NCI-H2171 (cell line): ENCODE results near the gene HSPG2.
A peak's percentile ranks its signal among the peaks of the same experiment; 100 is the strongest.
"Not testable (repeated sequence)": the region's sequence is repeated elsewhere in the genome, so short reads cannot be mapped to it uniquely, and the experiment has no call there.

Source experiments
- DNase-seq: peaks from one replicate; lab custom pipeline; 2025; lab: John Stamatoyannopoulos, UW

HSPG2 gene

DNA sequence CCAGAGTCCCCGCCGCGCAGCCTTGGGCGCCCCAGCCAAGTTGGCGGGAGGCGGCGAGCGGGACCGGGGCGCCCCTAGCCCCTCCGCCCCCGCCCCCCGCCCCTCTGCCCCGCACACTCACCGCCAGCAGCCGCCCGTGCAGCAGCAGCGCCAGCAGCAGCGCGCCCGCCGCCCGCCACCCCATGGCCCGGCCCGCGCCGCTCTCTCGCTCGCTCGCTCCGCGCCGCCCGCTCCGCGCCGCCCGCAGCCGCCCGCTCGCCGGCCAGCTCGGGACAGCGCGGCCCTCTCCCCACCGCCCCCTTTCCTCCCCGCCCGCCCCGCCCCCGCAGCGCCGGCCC lies at the start of gene HSPG2:
TSS of gene HSPG2 (minus strand) at position 277 of the 338 bp plus-strand sequence. CDS start at position 184, 93 bp downstream.
- no peak for DNase-seq

DNA sequence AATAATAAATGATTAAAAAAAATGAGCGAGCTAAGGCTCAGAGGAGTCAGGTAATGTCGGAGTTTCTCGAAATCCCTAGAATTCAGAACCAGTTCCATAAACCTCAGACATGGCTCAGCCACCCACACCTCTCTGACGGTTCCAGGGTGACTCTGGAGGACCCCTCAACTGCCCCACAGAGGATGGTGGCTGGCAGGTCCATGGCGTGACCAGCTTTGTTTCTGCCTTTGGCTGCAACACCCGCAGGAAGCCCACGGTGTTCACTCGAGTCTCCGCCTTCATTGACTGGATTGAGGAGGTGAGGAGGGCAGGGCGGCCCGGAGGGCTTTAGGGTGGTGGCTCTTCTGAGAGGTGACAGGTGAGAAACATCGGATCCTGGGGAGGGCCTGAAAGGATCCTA lies 49.3 kb upstream of the HSPG2 start:
- not testable (repeated sequence) for DNase-seq

DNA sequence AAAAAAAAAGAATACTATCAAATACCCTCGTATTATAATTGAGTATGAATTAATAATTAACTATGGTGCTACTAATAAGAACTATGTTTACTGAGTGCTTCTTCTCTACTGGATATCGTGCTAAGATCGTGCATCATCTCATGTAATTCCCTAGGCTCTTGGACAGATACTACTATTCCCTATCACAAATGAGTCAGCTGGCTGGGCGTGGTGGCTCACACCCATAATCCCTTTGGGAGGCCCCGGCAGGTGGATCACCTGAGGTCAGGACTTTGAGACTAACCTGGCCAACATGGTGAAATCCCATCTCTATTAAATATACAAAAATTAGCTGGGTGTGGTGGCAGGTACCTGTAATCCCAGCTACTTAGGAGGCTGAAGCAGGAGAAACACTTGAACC lies 48.8 kb upstream of the HSPG2 start:
- not testable (repeated sequence) for DNase-seq

DNA sequence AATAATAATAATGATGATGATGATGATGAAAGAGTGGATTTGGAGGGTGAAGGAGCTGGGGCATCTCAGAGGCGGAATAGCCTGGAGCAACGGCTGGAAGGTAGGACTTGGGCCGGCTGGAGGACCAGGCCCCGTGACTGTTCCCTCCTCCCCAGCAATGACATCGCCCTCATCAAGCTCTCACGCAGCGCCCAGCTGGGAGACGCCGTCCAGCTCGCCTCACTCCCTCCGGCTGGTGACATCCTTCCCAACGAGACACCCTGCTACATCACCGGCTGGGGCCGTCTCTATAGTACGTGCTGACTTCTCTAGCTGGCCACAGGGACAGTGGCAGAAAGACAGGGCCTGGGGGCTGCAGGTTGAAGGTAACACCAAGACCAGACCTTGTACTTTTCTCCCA lies 46.4 kb upstream of the HSPG2 start:
- not testable (repeated sequence) for DNase-seq

DNA sequence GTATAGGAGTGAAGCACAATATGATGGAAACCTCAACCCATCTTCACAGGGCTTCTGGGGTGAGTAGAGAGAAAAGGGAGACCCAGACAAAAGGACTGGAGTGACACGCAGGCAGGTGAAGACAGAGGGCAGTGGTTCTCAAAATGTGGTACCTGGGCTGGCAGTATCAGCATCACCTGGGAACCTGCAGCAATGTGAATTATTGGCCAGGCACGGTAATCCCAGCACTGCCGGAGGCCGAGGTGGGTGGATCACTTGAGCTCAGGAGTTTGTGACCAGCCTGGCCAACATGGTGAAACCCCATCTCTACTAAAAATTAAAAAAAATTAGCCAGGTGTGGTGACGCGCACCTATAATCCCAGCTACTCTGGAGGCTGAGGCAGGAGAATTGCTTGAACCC lies 45.0 kb upstream of the HSPG2 start:
- not testable (repeated sequence) for DNase-seq

DNA sequence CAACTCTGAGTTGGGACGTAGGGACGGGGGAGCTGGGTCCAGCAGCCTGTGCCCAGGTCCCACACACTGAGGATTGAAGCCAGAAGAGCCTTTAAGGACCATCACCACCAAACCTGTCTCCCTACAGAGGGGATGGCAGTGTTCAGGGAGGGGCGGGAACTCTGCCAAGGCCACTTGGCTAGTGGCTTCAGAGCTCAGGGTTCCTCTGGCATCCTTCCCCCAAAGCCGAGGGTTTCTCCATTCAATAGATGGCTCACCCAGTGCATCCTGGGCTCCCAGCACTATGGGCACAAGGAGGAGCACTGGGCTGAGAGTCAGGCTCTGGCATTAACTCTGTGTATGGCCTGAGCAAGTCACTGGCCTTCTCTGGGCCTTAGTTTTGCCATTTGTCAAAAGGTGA lies 44.1 kb upstream of the HSPG2 start:
- not testable (repeated sequence) for DNase-seq

DNA sequence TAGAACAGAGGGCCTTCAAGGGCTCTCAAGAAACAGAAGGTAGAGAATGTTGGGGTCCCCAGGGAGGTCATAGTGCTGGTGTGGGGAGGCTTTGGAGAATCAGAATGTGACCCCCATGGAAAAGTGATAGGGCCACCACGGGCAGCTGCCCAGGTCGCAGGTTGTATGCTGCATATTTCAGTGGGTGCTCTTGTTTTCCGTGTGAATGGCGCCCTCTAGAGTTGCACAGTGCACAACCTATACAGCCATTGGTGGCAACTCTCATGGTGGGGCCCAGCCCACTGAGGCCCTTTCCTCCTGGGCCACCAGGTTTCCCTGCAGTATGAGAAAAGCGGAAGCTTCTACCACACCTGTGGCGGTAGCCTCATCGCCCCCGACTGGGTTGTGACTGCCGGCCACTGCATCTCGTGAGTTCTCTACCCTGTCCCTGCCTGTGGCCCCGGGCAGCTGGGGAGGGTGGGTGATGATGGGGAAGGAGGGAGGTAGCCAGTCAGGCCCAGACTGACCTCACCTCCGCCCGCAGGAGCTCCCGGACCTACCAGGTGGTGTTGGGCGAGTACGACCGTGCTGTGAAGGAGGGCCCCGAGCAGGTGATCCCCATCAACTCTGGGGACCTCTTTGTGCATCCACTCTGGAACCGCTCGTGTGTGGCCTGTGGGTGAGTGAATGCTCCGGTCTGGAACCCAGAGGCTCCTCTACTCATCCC lies 43.6 kb upstream of the HSPG2 start:
- not testable (repeated sequence) for DNase-seq

DNA sequence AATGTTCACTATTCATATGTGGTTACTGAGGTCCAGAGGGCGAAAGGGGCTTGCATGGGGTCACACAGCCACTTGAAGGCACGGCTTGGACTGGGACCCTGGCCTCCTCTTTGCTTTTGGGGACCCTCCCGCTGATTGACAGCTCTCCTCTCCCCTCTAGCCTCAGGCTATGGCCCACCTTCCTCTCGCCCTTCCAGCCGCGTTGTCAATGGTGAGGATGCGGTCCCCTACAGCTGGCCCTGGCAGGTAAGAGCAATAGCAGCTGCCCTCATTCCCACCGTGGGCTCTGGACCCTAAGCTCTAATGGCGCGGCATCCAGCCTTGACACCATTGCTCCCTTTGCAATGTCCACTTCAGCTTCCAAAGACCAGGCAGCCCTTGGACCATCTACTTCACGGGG lies 41.1 kb upstream of the HSPG2 start:
- DNase-seq: not testable (repeated sequence)

DNA sequence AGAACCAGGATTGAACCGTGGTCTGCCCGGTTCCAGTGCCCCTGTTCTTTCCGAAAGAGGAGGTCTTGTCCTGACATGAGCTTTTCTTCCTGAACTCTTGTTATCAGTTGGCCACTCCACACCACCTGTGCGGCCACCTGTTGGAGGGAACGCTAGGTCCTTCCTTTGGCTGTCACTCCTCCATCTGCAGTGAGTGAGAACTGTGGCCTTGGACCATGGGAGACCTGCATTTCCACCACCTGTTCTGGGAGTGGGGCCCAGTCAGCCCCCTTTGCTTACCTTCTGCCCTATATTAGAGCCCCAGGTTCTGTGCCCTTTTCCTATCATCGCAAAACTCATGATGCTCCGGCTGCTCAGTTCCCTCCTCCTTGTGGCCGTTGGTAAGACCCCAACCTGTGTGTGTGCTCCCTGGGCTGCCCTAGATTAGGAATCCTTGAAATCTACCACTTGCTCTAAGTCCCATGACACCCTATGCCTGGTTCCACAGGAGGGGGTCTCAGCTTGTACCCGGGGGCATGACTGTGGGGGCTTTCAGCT lies 39.7 kb upstream of the HSPG2 start, which contains the start of gene CELA3B:
TSS of gene CELA3B (plus strand) at position 320 of the 537 bp plus-strand sequence. CDS start at position 338, 18 bp downstream.
- DNase-seq: not testable (repeated sequence)

DNA sequence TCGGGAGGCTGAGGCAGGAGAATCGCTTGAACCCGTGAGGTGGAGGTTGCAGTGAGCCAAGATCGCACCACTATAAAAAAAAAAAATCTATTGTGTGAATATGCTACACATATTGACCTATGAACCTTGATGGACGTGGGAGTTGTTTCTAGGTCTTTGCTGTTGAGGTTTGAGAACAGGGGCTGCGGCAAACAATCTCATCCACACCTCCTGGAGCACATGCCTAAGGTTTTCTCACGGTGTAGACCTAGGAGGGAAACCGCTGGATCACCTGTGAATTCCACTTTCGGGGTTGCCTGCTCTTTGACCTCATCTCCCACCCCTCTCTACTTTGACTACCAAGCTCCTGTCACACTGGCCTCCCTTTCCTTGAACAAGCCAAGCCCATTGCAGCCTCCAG lies 38.2 kb upstream of the HSPG2 start:
- DNase-seq: not testable (repeated sequence)

DNA sequence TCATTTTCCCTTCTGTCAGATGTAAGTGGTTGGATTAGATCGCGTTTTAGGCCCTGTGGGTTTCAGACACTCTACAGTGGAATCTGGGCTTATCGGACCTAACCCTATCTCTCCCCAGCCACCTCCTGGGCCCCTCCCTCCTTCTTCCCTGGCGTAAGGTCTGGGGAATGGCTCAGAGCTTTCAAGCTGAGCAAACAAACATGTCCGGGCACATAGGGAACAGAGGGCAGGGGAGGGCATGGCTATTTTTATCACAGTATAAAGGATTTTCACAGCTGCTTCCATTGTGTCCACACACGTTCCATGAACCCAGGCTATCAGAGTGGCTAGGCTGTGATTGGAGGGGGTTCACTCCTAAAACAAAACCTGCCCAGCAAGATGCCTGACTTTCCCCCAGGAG lies 37.6 kb upstream of the HSPG2 start:
- DNase-seq: peak; percentile 51

DNA sequence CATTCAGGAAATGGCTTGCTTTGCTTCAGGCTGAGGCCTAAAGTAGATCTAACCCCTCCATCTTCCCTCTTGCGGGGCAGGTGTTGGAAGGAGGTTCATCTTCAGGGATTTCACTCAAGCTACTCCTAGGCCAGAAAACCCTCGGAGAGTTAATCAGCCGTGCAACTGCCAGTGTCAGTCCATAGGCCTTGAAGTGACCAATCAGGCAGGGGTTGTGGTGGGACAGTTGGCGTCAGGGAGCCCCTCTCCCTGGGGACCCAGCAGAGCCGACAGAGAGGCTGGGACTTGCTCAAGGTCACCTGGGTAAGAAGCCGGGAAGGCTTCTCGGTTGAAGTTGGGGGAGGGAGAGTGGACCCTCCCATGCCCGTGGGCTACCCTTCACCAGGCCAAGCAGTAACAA lies 36.8 kb upstream of the HSPG2 start:
- DNase-seq: not testable (repeated sequence)

DNA sequence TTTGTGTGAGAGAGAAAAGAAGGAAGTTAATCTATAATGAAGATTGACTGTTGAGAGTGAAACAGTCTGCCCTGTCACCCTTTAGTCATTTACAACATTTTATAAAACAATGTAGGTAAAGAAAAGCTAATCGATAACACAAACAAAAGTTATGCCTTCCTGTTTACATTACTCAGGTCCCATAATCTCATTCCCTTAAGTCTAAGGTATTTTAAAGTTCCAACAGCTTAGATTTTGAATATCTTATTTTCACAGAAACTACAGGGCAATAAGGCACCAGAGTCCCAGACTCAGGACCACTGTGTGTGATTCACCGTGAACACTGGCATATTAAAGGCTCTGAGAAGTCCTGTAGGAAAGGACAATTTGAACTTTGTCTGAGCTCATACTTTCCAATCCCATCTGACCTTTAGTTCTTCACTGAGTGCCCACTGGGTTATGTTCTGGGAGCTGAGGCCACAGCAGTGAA lies 35.9 kb upstream of the HSPG2 start:
- DNase-seq: not testable (repeated sequence)

DNA sequence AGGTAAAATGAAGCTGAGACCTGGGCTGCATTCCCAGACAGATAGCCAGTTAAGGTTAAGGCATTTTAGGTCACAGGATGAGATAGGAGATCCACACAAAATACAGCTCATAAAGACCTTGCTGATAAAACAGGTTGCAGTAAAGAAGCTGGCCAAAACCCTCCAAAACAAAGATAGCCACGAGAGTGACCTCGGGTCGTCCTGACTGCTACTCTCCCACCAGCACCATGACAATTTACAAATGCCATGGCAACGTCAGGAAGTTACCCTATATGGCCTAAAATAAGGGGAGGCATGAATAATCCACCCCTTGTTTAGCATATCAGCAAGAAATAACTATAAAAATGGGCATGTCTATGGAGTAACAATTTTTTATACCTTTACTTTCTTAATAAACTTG lies 33.4 kb upstream of the HSPG2 start:
- not testable (repeated sequence) for DNase-seq

DNA sequence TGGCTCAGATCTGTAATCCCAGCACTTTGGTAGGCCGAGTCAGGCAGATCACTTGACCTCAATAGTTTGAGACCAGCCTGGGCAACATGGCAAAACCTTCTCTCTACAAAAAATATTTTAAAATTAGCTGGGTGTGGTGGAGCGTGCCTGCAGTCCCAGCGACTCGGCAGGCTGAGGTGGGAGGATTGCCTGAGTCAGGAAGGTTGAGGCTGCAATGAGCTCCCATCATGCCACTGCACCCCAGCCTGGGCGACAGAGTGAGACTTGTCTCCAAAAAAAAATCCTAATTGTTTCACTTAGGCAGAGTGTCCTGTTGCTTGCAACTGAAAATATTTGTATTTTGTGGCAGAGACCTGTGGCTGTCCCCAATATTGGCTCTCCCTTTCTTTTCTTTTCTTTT lies 32.0 kb upstream of the HSPG2 start:
- not testable (repeated sequence) for DNase-seq

DNA sequence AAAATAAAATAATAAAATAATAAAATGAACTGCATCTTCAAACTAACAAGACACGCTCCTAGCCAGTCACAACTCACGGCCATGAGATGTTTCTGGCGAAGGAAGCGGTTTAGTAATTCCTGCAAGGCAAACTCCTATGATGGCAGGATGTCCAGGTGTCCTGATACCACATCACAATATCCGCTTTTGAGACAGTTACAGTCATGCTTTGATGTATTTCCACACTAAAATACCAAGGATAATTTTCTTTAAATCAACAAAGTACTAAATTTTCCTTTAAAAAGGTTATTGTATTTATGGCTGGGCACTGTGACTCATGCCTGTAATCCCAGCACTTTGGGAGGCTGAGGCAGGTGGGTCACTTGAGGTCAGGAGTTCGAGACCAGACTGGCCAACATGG lies 30.1 kb upstream of the HSPG2 start:
- DNase-seq: not testable (repeated sequence)

DNA sequence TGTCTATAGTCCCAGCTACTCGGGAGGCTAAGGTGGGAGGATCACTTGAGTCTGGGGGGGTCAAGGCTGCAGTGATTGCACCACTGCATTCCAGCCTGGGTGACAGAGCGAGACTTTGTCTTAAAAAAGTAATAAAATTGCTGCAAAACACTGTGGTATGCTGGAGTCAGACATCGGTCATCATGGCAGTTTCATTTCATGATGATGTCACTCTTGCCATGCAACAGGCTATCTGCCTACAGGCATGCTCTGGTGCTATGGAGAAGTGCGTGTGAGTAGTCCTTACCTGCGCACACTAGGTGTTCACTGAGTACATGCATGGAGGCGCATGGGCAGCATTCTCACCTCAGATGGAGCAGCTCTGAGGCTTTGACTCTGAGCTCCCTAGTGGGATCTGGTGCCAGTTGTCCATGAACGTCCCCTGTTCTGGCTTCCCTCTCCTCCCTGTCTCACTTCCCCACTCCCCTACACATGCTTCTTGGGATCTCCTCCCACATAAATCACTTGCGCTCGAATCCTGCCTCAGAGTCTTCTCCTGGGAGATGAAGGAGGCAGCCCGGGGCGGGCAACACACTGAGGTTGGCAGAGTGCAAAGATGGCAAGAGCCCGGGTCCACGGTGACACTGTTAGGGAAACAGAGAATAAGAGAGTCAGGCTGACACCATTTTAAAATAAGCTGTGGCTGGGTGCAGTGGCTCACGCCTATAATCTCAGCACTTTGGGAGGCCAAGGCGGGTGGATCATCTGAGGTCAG lies 29.3 kb upstream of the HSPG2 start:
- no peak for DNase-seq

DNA sequence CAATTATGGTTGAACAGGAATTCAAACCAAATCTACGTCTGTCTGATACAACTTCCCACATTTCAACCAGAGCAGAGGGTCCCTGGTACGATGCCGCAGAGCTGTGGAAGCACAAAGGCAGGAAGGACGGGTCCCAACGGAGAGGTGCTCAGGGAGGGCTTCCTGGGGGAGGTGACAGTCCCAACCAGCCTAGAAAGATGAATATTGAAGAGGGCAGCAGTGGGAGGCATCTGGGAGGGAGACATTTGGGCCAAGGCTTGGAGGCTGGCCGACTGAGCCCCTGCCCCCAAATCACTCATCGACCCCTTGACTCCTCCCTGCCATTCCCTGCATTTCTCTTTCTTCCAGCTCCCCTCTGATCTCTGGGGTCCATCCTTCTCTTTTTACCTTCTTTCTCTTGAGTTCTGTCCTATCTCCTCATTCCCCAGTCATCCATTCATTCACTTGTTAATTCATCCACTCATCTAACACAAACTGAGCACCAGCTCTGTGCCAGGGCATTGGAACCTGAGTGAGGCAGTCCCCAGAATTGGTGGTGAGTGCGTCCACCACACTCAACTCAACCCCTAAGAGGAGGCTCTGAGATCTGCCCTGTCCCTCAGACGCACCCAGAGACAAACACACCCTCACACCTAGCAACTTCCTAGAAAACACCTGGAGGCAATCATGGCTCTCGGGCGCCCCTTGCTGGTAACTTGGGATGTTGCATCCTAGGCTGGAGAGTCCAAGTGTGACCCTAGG lies 26.5 kb upstream of the HSPG2 start:
- peak; percentile 17 for DNase-seq

DNA sequence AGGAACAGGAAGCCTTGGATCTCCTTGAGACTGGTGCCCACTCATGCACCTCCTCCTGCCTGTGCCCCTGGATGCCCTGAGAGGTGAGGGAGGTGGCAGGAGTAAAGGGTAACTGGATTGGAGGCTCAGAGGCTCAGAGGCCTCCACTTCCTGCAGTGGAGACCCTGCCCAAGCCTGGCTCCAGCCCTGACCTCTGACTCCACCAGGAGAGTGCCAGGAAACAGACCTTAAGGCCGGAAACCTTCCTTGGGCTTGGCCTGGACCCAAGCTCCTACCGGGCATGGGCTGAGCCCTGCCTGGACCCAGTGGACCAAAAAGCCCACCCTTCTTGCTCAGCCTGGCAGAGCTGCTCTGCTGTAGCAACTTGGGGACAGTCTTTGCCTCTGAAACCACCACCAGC lies 24.7 kb upstream of the HSPG2 start:
- no peak for DNase-seq

DNA sequence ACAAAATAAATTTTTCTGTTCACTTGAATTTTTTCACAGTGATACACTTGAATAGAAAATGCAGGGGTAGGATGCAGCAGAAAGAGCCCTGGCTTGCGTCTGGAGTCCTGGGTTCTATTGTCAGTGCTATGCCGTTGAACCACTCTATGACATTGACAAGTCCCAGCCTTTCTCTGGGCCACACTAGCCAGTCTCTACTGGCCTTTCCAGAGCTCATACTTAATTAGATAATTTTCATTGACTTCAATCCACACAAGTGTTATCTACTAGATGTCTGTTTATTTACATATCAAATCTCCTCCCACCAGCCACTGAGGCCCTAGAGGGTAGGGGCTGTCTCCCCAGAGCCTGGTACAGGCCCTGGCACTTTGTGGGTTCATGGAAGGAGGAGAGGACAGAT lies 24.2 kb upstream of the HSPG2 start:
- DNase-seq: no peak

DNA sequence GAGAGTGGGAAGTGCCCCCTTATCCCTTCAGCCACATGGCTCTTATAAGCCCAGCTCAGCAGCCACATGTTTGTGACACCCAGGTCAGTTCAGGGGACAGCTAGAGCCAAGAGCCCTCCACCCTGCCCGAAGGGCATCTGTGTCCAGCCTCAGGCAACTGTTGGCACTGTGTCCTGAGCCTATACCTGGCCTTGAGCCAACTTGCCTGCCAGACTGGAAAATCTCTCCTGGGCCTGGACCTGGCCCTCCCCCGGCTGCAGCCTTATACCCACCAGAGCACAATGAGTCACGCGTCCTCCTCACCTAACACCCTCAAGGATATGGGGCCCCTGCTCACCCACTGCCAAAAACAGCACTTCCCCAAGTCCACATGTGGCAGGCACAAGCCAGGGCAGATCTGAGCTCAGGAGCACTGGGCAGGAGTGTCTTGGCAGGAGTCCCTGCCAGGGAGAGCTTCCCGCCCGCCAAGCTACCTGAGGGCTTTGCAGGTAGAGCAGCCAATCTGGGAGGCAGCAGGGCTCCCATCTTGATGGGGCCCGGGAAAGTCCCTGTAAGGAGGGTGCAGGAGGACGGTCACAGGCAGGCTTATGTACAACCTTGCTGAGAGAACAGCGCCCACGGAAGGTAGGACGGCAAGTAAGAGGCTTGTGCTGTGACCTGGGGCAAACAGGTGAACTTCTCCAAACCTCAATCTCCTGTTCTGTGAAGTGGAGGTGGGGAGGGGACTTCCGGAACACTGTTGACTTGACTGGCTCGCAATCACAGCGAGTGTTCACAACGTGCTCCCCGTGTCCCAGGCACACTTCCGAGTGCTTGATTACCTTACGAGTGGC lies 19.8 kb upstream of the HSPG2 start:
- DNase-seq: no peak
